ENCODE data around the gene YIPF3. TPM values are rescaled to one million over a fixed set of nuclear protein-coding genes. Genes with fewer than 3 reads are reported as not detected.
A peak's percentile ranks its signal among the peaks of the same experiment; 100 is the strongest.

YIPF3 gene
- total RNA-seq, 1 donor from 2014 or later = 80.0 TPM

DNA sequence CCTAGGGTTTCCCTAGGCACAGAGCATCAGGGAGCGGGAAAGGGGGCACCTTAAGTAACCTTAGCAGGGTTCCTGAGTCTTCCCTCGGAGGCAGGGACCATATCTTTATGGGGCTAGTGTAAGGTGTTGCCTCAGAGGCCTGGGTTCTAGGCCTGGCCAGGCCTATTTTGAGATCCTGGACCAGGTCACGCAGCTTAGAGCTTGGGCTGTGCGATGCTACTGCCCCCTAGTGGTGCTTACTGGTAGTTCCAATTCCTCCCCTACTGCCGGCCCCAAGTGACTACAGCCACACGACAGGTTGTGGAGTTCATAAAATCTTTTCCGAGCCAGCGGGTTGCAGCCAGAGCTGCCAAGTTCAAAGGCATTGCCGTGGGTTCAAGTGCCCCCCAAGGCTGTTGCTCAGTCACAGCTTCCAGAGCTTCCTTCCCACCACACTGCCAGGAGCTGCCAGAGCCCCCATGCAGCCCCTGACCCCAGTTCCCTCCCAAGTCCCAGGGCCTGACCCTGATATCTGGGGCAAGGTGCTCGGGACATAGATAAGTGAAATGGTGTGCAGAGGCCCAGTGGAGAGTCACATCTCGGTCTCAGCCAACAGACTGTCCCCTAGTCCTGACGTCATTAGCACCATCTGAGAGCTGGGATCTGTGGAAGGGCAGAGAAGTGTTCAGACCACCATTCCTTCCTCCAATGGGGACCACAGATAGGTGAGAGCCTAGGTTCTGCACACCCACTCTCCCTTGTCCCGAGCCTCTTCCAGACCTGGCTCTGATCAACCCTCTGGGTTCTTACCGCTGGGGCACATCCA, 9.9 kb downstream of the YIPF3 start:
- no peaks in the 10 kb centered on the region for H3K27me3 ChIP-seq
- H3K9me3 ChIP-seq = no peaks in the 10 kb centered on the region
- H3K4me1 ChIP-seq = peaks cover 24% of the 10 kb centered on the region
- H3K36me3 ChIP-seq = peaks cover 0 to 39% of the 10 kb centered on the region in 2 donors
- no peak overlapping the region for H3K4me3 ChIP-seq
- TF ChIP-seq, protein P1, sequence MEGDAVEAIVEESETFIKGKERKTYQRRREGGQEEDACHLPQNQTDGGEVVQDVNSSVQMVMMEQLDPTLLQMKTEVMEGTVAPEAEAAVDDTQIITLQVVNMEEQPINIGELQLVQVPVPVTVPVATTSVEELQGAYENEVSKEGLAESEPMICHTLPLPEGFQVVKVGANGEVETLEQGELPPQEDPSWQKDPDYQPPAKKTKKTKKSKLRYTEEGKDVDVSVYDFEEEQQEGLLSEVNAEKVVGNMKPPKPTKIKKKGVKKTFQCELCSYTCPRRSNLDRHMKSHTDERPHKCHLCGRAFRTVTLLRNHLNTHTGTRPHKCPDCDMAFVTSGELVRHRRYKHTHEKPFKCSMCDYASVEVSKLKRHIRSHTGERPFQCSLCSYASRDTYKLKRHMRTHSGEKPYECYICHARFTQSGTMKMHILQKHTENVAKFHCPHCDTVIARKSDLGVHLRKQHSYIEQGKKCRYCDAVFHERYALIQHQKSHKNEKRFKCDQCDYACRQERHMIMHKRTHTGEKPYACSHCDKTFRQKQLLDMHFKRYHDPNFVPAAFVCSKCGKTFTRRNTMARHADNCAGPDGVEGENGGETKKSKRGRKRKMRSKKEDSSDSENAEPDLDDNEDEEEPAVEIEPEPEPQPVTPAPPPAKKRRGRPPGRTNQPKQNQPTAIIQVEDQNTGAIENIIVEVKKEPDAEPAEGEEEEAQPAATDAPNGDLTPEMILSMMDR (IDR thresholded peaks at IDR 0.05) = peak; percentile 69 to 89 (median 88)
- TF ChIP-seq POLR2A (IDR thresholded peaks at IDR 0.05) (no peak), POLR2AphosphoS5 (IDR thresholded peaks at IDR 0.05; ENCODE audit: insufficient read depth in 1 of 2, low read depth in 1 of 2) (peak in 1 of 2 donors; percentile 17)
- no peak overlapping the region for H3K27ac ChIP-seq
- intact Hi-C loops (cut with DNase I) = loop anchor here (5.0 to 10.0 kb wide), 2 partner anchors 55 to 142 kb away; partner anchors contain the start of gene ZNF318
- DNase-seq (ENCODE audit: extremely low spot score in 2 of 2) = no peak

DNA sequence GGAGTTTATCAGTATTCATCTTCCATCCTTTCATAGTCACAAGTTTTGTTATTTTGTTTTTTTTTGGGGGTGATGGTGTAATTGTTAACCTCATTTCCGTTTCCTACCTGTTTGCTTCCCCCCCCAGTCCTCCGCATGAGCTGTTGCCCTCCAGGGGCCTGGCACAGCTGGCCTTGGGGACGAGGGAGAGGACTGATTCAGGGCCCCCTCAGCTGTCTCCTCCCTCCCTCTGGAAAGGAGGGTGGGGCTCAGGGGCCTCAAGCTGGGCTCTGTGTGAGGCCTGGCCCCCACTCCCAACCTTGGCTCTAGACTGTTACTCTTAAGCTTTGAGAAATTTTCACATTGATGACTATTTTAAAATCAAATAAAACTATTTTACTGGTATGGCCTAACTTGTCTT, 10.6 kb downstream of the YIPF3 start:
- no peak for DNase-seq (ENCODE audit: extremely low spot score in 2 of 2)
- Histone ChIP-seq H3K27ac (no peak overlapping the region), H3K4me3 (no peak overlapping the region), H3K27me3 (no peaks in the 10 kb centered on the region), H3K4me1 (peaks cover 24% of the 10 kb centered on the region), H3K9me3 (no peaks in the 10 kb centered on the region), H3K36me3 (peaks cover 0 to 38% of the 10 kb centered on the region in 2 donors)
- intact Hi-C loops (cut with DNase I) = loop anchor here (5.0 to 10.0 kb wide), 2 partner anchors 54 to 141 kb away; partner anchors contain the start of gene ZNF318
- TF ChIP-seq POLR2AphosphoS5 (IDR thresholded peaks at IDR 0.05; ENCODE audit: insufficient read depth in 1 of 2, low read depth in 1 of 2) (no peak), POLR2A (IDR thresholded peaks at IDR 0.05) (no peak)
- TF ChIP-seq, protein P1 (IDR thresholded peaks at IDR 0.05) = no peak

DNA sequence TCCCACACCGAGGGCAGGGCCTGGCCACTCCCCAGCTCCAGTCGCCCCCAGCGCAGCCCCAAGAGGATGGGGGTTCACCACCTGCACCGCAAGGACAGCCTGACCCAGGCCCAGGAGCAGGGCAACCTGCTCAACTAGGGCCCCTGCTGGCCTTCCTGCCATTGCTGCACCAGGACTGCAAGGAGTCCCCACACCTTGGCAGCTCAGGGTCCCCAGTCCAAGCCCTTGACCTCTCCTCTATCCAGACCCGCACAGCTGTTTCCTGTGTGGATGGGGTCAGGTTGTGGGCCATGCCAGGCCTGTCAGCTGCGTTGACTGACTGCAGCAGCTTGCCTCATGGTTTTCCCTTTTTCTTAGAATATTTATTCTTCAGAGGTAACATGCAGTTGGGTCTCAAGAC, 11.0 kb downstream of the YIPF3 start:
- Histone ChIP-seq H3K4me3 (no peak overlapping the region), H3K36me3 (peaks cover 0 to 38% of the 10 kb centered on the region in 2 donors), H3K4me1 (peaks cover 20% of the 10 kb centered on the region), H3K27ac (no peak overlapping the region), H3K9me3 (no peaks in the 10 kb centered on the region), H3K27me3 (no peaks in the 10 kb centered on the region)
- intact Hi-C loops (cut with DNase I) = loop anchor here (5.0 to 10.0 kb wide), 2 partner anchors 53 to 141 kb away; partner anchors contain the start of gene ZNF318
- no peak for DNase-seq (ENCODE audit: extremely low spot score in 2 of 2)
- TF ChIP-seq POLR2A (IDR thresholded peaks at IDR 0.05) (no peak), POLR2AphosphoS5 (IDR thresholded peaks at IDR 0.05; ENCODE audit: insufficient read depth in 1 of 2, low read depth in 1 of 2) (no peak)
- TF ChIP-seq, protein P1 (IDR thresholded peaks at IDR 0.05) = no peak

GRCh38 chr6:43504756-43505593, 11.8 kb downstream of the YIPF3 start:
- DNase-seq (ENCODE audit: extremely low spot score in 2 of 2) = no peak
- Histone ChIP-seq H3K27me3 (no peaks in the 10 kb centered on the region), H3K9me3 (no peaks in the 10 kb centered on the region), H3K36me3 (peaks cover 0 to 42% of the 10 kb centered on the region in 2 donors), H3K27ac (no peak overlapping the region), H3K4me1 (peaks cover 16% of the 10 kb centered on the region), H3K4me3 (no peak overlapping the region)
- intact Hi-C loops (cut with DNase I) = loop anchor here (5.0 to 10.0 kb wide), 2 partner anchors 53 to 140 kb away; partner anchors contain the start of gene ZNF318
- TF ChIP-seq POLR2AphosphoS5 (IDR thresholded peaks at IDR 0.05; ENCODE audit: insufficient read depth in 1 of 2, low read depth in 1 of 2) = no peak
- TF ChIP-seq, protein P1 (IDR thresholded peaks at IDR 0.05) = no peak

Measured in vagina (tissue), 2 donors.